T-helper 1 cell treated with Interleukin-12 subunit alpha and Interleukin-12 subunit beta and Interleukin-4 antibody, amounts not matched to agents 30 ng/mL and 1 ng/mL, for 36 hours (primary cell): ENCODE data around the gene ZNF700. TPM values are rescaled to one million over a fixed set of nuclear protein-coding genes. Genes with fewer than 3 reads are reported as not detected.
"Not testable (repeated sequence)": the region's sequence is repeated elsewhere in the genome, so short reads cannot be mapped to it uniquely, and the experiment has no call there.

Experiments used
- intact Hi-C: fragments of 100-400 bp; cut with micrococcal nuclease; formaldehyde crosslinking; loops from one replicate; pipeline ENCODE4 v1.15.1; 2024
- total RNA-seq: library from RNA; stranded (reverse); gene quantifications from 2 replicates; pipeline ENCODE4 v1.2.3, GENCODE V29; 2022

ZNF700 gene
- 15.8 and 16.4 TPM in 2 replicates for total RNA-seq

- intact Hi-C loops: loop anchor here (1.0 to 5.0 kb wide), 11 partner anchors 44 to 742 kb away; partner anchors contain the start of genes MAN2B1, WDR83, ZNF439 and ZNF44
Observed at GRCh38 chr19:11924886-11925650, at the start of gene ZNF700. TSS of gene ZNF700 (plus strand) at chr19:11925107. CDS start at chr19:11925211, 104 bp downstream.

GRCh38 chr19:11879687-11880266 is 45.1 kb upstream of the ZNF700 start:
- intact Hi-C loops: loop anchor here (2.0 to 5.0 kb wide), 3 partner anchors 45 to 213 kb away; partner anchors contain the start of genes ZNF491 and ZNF700

DNA sequence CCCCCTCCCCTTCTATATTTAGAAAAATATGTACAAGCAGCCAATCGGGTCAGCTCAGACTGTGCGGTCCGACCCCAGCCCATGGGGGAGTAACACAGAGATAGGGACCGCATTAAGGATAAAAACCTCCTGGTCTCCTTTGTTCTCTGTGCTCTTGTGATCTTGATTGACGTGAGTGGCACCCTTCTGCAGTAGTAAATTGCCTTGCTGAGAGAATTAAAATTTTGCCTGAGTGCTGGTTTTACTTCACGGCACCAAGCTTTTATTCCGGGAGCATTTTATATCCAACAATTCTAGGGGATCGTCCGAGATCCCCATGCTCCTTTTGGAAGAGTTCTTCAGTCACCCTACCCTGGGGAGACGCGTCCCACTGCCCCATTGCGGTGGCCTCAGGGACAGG is 44.3 kb upstream of the ZNF700 start:
- intact Hi-C loops: loop anchor here (2.0 to 5.0 kb wide), 3 partner anchors 44 to 212 kb away; partner anchors contain the start of genes ZNF491 and ZNF700

- intact Hi-C loops: loop anchor here (1.0 to 5.0 kb wide), 5 partner anchors 44 to 260 kb away; partner anchors contain the start of genes ZNF491 and ZNF700
Observed at GRCh38 chr19:11881151-11881800, 43.6 kb upstream of the ZNF700 start.

GRCh38 chr19:11882606-11883005 is 42.3 kb upstream of the ZNF700 start:
- intact Hi-C loops: loop anchor here (5.0 kb wide), 1 partner anchor 210 kb away; no protein-coding TSS in a partner anchor

GRCh38 chr19:11887234-11887610 is 37.7 kb upstream of the ZNF700 start:
- intact Hi-C loops: no loop called here

DNA sequence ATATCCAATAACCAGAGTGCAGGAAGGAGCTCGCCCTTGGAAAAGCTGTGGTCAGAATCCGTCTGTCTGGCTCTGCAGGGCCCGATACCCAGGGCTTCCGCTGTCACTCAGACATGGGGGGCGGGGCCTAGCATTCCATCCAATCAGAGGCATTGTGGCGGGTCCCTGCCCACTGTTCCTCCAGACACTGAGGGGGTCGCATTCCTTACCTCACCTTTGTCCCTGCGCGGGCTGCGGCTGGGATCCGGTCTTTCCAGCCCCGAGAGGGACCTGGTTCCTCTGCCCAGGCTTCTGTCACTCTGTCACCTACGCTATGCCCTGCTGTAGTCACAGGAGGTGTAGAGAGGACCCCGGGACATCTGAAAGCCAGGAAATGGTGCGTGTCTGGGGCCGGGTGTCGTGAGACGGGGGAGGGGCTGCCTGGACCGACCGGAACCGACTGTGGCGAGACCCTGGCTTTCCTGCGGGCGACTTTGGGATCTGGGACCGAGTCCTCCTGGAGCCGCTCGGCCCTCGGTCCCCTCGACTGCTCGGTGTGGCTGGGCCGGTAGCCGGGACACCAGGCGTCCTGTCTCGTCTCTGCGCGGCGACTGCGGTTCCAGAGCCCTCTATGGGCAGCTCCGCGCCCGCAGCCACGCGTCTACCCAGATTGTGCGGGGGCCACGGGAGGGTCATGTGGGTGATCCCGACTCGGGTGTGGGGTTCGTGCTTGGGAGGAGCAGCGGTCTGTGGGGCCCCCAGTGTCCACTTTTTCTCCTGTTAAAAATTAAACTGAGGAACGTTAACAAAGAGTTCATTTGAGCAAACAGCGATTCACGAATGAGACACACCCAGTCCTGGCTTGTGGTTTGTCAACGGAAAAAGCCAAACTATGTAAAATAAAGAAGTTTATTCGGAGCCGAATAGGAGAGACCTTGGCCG is 37.0 kb upstream of the ZNF700 start, which contains the start of gene ZNF69:
ZNF69 (plus strand) TSS at position 172 of the 921 bp plus-strand sequence; CDS start at position 314, 142 bp downstream.
- intact Hi-C loops: loop anchor here (1.0 kb wide), 1 partner anchor 35 kb away; no protein-coding TSS in a partner anchor

- intact Hi-C loops: not testable (repeated sequence)
Observed at GRCh38 chr19:11889901-11890300, 35.0 kb upstream of the ZNF700 start.

DNA sequence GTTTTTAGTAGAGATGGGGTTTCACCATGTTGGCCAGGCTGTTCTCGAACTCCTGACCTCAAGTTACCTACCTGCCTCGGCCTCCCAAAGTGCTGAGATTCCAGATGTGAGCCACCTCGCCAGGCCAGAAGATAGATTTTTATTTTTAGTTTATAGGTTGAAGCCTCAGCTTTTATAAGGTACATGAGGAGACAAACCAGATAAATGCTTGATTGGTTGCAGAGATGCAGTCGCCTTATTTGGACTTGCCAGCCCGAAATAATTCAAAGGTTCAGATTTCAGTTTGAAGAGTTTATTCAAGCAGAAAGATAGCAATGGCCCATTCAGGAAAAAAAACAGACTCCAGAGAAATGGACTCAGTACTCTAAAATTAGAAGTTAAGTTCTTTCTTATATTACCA is 34.3 kb upstream of the ZNF700 start:
- intact Hi-C loops: no loop called here

DNA sequence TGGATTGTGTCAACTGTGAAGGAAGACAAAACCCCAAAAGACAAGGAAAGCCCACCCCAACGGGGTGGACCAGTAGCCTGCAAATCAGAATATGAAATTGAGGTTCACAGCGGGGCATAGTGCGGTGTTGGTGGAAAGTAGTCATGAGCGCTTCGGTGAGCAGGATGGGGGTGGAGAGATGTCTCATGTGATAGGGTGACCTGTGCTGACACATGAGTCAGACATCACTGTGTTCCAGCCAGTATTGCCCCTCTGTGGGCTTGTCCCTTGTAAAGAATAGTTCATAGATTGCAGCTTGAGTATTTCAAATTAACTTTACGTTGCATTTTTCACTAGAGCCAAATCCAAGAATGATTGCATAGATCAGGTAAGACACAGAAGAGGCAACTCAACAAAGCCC is 30.1 kb upstream of the ZNF700 start:
- intact Hi-C loops: no loop called here

GRCh38 chr19:11902228-11902627 is 22.7 kb upstream of the ZNF700 start:
- intact Hi-C loops: no loop called here

DNA sequence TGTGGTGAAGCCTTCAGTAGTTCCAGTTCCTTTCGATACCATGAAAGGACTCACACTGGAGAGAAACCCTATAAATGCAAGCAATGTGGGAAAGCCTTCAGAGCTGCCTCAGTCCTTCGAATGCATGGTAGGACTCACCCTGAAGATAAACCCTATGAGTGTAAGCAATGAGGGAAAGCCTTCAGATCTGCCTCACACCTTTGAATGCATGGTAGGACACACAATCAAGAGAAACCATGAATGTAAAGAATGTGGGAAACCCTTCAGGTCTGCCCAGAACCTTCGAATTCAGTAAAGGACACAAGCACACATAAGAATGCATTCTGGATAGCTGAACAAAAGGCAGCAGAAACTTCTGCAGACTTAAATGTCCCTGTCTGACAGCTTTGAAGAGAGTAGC is 19.0 kb upstream of the ZNF700 start:
- intact Hi-C loops: no loop called here

- intact Hi-C loops: not testable (repeated sequence)
Observed at GRCh38 chr19:11911937-11912336, 13.0 kb upstream of the ZNF700 start.

GRCh38 chr19:11914417-11915051 is 10.4 kb upstream of the ZNF700 start:
- intact Hi-C loops: not testable (repeated sequence)

DNA sequence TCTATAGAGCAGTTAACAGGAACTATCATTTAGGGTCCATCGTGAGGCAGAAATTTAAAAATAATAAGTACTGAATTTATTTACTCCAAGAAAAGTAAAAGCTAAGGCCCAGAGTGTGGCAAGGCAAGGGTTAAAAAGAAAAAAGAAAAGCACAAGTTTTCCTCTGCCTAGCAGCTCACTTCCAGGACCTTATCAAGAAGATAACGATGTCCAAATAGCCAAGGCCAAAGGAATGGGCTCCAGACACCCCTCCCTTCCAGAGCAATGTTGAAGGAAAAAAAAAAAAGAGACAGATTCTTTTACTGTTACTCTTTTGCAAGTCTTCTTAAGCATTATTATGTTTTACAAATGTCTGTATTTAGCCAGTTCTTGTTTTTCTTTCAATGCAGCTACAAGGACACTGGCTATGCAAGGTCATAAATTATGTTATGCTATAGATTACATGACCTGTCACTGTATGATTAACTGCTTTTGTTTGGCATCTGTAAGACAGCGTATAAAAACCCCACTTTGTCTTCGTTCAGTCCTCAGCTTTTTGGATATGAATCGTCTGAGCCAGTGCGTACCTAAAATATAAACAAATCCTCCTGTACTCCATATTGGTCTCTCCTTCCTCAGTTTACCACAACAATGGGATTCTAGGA is 2.9 kb upstream of the ZNF700 start:
- intact Hi-C loops: loop anchor here (5.0 kb wide), 2 partner anchors 370 to 745 kb away; partner anchors contain the start of genes MAN2B1, WDR83 and ZNF44

GRCh38 chr19:11925651-11926187 is 812 bp downstream of the ZNF700 start:
- intact Hi-C loops: loop anchor here (1.0 to 2.0 kb wide), 6 partner anchors 45 to 687 kb away; partner anchors contain the start of genes ZNF439, ZNF563, ZNF564 and ZNF878

GRCh38 chr19:11927227-11927626 is 2.3 kb downstream of the ZNF700 start:
- intact Hi-C loops: no loop called here

GRCh38 chr19:11931051-11931450 is 6.1 kb downstream of the ZNF700 start:
- intact Hi-C loops: no loop called here

- intact Hi-C loops: no loop called here
Observed at GRCh38 chr19:11931513-11931912, 6.6 kb downstream of the ZNF700 start.
